Ovary (tissue), 9 donors: ENCODE results near the gene SRRM2. TPM values are rescaled to one million over a fixed set of nuclear protein-coding genes. Genes with fewer than 3 reads are reported as not detected.

Experiments
- DNase-seq, 5 donors: peaks; one replicate each; pipeline ENCODE4 v3.0.0-alpha.2; 2019 to 2020
- H3K27ac ChIP-seq, 2 donors: fragments of 200-600 bp; one replicate each; pipeline versions ENCODE4 v1.5.1 to v1.8.0; 2019 to 2022
- H3K27me3 ChIP-seq: fragments of 200-600 bp; one replicate; pipeline ENCODE4 v1.8.0; 2022
- H3K36me3 ChIP-seq: fragments of 200-600 bp; sonication (generic); one replicate; pipeline ENCODE4 v1.5.1; 2019
- H3K4me1 ChIP-seq: one replicate; pipeline ENCODE4 v1.8.1; 2013; ENCODE audit warnings: mild to moderate bottlenecking, moderate library complexity; ENCODE audit not compliant: insufficient read depth
- H3K4me3 ChIP-seq: fragments of 200-600 bp; sonication (generic); one replicate; pipeline ENCODE4 v1.5.1; 2017
- H3K9me3 ChIP-seq, 2 donors: fragments of 200-600 bp in 1 of 2; sonication (generic) in 1 of 2; one replicate each; pipeline versions ENCODE4 v1.5.1 to v1.8.1; 2013 to 2019; ENCODE audit warnings: mild to moderate bottlenecking in 1 of 2, moderate library complexity in 1 of 2
- EP300 ChIP-seq: sonication (generic); formaldehyde crosslinking; IDR thresholded peaks from one replicate; pipeline ENCODE4 v1.6.1; 2017; ENCODE audit warnings: antibody characterized with exemption
- POLR2A ChIP-seq: fragments of 450-650 bp; IDR thresholded peaks from one replicate; pipeline ENCODE4 v1.6.1; 2017; ENCODE audit warnings: antibody characterized with exemption, mild to moderate bottlenecking, moderate library complexity
- WGBS, 3 donors: extraction: QIAGEN DNeasy Blood & Tissue Kit in 1 of 3; methylation state at CpG; one replicate each; pipeline versions ENCODE4 v1.1.5 to v1.1.7; 2013 to 2017; 5-methylcytosine and 5-hydroxymethylcytosine counted together
- intact Hi-C, 4 donors: fragments of 100-400 bp; cut with DNase I; formaldehyde crosslinking; loops; one replicate each; pipeline versions ENCODE4 v1.11.0 to v1.15.1; 2022 to 2023
- polyA plus RNA-seq, 2 donors: library from polyadenylated mRNA; stranded (reverse); fragments of 200-250 nt in 1 of 2; fragments of 350-450 nt in 1 of 2; fragmentation: Illumina TruSeq in 1 of 2; extraction: RNeasy Lipid Tissue Mini Kit (QIAGEN cat#74804) in 1 of 2; gene quantifications; one replicate each; pipeline ENCODE4 v1.2.3, GENCODE V29; 2013 to 2014
- total RNA-seq, 7 donors: library from RNA; depleted of rRNA in 2 of 7; stranded (reverse); fragments of >200 nt in 2 of 7; fragmentation: NEBNext Ultra II Directional in 3 of 7; extraction: Animal tissue kit (Norgen Biotek cat#: 25700) in 3 of 7; gene quantifications; one replicate each; pipeline versions ENCODE4 v1.1.0 to v1.2.4, GENCODE V29; 2016 to 2023
- TF ChIP-seq, protein P1 (sequence below), 3 donors: fragments of 450-650 bp in 2 of 3; fragments of 200-600 bp in 1 of 3; IDR thresholded peaks; one replicate each; pipeline versions ENCODE4 v1.5.1 to v1.8.0; 2016 to 2022; ENCODE audit warnings: antibody characterized with exemption in 3 of 3, mild to moderate bottlenecking in 1 of 3
- donor health status: DM: no; HTN: no; CAD: no; lungs with moderate emphysema.
- donor health status: DM: no; HTN: no; CAD: no.
- donor health status: Bipolar disorder and iron deficiency.
- donor health status: DM: yes; HTN: yes; CAD: no.
- donor health status: DM: no; HTN: no; CAD: no.
- donor health status: DM: yes; HTN: yes; CAD: no.

SRRM2 gene
- total and polyA plus RNA-seq, 9 donors, result 300 to 736 (median 524) TPM

DNA sequence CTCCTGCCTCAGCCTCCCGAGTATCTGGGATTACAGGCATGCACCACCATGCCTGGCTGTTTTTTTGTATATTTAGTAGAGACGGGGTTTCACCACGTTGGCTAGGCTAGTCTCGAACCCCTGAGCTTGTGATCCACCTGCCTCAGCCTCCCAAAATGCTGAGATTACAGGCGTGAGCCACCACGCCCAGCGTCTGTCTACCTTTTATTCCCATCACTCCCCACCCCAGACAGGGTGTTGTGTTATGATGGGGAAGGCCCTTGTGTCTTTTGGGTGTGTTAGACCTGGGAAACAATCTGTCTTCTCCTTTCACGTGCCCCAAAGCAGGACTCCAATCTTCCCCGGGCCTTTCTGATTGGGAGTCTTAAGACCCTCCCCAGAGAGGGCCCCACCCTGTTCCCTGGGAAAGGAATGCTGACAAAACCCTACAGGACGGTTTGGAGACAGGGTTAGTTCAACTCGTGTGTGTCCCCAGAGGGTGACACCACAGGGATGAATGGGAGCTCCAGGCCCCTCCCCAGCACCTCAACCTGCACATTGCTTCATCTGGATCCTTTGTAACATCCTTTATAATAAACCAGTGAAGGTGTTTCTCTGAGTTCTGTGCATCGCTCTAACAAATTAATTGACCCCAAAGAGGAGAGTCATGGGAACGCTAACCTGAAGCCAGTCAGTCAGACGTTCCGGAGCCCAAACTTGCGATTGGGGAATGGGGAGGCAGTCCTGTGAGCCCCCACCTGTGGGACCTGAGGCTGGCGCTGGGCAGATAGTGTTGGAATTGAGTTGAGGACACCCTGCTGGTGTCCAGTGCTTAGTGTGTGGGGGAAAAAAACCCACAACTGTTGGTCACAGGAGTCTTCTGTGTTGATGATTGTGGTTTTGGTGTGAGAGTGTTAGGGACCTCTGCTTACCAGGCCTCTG, 27.8 kb downstream of the SRRM2 start:
- WGBS, 3 donors, result 59 to 65% (median 61%) methylated on average over 17 of the region's 17 CpGs
- Histone ChIP-seq H3K4me3 (no peak overlapping the region), H3K4me1 (peaks cover 16% of the 10 kb centered on the region), H3K36me3 (no peaks in the 10 kb centered on the region), H3K9me3 (no peaks in the 10 kb centered on the region), H3K27me3 (no peaks in the 10 kb centered on the region), H3K27ac (no peak overlapping the region)
- DNase-seq, result peak in 2 of 5 donors; percentile 11 to 15
- intact Hi-C loops, result no loop called here
- TF ChIP-seq POLR2A, result no peak
- TF ChIP-seq EP300, result no peak
- TF ChIP-seq, protein P1, sequence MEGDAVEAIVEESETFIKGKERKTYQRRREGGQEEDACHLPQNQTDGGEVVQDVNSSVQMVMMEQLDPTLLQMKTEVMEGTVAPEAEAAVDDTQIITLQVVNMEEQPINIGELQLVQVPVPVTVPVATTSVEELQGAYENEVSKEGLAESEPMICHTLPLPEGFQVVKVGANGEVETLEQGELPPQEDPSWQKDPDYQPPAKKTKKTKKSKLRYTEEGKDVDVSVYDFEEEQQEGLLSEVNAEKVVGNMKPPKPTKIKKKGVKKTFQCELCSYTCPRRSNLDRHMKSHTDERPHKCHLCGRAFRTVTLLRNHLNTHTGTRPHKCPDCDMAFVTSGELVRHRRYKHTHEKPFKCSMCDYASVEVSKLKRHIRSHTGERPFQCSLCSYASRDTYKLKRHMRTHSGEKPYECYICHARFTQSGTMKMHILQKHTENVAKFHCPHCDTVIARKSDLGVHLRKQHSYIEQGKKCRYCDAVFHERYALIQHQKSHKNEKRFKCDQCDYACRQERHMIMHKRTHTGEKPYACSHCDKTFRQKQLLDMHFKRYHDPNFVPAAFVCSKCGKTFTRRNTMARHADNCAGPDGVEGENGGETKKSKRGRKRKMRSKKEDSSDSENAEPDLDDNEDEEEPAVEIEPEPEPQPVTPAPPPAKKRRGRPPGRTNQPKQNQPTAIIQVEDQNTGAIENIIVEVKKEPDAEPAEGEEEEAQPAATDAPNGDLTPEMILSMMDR (IDR thresholded peaks at IDR 0.05), result no peak

DNA sequence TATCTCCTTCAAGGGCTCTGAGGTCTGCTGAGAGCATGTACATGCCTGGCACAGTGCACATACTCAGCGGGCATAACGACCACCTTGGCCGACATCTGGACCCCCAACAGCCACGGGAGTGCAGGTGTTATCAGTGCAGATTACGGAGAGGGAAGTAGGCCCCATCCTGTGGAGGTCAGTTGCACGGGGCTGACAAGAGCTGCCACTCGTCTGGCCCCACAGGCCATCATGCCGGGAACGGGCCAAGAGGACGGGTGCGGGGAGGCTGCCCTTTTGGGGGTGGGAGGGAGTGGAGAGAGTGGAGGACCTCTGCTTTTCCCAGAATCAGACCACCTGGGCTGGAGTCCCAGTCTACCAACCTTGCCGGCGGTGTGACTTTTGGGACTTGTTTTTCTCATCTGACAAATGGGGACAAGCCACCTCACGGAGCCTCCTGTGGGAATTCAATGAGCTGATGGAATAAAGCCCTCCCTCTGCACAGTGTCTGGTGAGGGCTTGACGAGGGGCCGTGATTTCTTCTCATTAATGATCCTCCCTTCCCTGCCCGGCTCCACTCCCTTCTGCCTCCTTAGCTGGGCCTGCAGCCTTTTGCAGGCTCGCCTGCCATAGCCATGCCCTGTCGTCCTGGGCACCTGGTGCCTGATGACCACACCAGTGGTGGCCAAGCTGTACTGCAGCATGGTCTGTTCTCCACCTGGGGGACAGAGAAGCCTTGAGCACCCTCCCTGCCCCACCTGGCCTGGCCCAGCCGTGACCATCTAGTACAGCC, 30.3 kb downstream of the SRRM2 start:
- no peak overlapping the region for H3K27ac ChIP-seq
- WGBS, 3 donors, result 55 to 62% (median 60%) methylated on average over 20 of the region's 20 CpGs
- H3K27me3 ChIP-seq, result no peaks in the 10 kb centered on the region
- H3K4me1 ChIP-seq, result peaks cover 11% of the 10 kb centered on the region
- TF ChIP-seq EP300 (no peak), POLR2A (no peak)
- TF ChIP-seq, protein P1 (IDR thresholded peaks at IDR 0.05), result no peak
- intact Hi-C loops, result no loop called here
- peak in 2 of 5 donors; percentile 13 to 15 for DNase-seq
- no peak overlapping the region for H3K4me3 ChIP-seq
- H3K9me3 ChIP-seq, result no peaks in the 10 kb centered on the region
- H3K36me3 ChIP-seq, result no peaks in the 10 kb centered on the region

- H3K4me1 ChIP-seq, result peaks cover 5% of the 10 kb centered on the region
- no peaks in the 10 kb centered on the region for H3K9me3 ChIP-seq
- intact Hi-C loops, result no loop called here
- no peaks in the 10 kb centered on the region for H3K36me3 ChIP-seq
- no peak overlapping the region for H3K27ac ChIP-seq
- DNase-seq, result peak in 2 of 5 donors; percentile 8 to 9
- no peak overlapping the region for H3K4me3 ChIP-seq
- TF ChIP-seq EP300, result no peak
- TF ChIP-seq POLR2A, result no peak
- TF ChIP-seq, protein P1 (IDR thresholded peaks at IDR 0.05), result no peak
- no peaks in the 10 kb centered on the region for H3K27me3 ChIP-seq
- WGBS, 3 donors, result 78 to 88% (median 85%) methylated on average over 15 of the region's 15 CpGs
Observed at GRCh38 chr16:2783581-2784357, 31.3 kb downstream of the SRRM2 start.
